ENCODE data around the gene RGS3. TPM values are rescaled to one million over a fixed set of nuclear protein-coding genes. Genes with fewer than 3 reads are reported as not detected.

RGS3 gene
- total RNA-seq, 2 experiments from 2014 or later = 22.8 to 32.9 TPM

GRCh38 chr9:113461285-113461684 lies 2.2 kb upstream of the RGS3 start:
- Histone ChIP-seq H3K4me2 (ENCODE audit: low read length) (no peak overlapping the region), H3K9me2 (ENCODE audit: insufficient read depth, low read length) (no peaks in the 10 kb centered on the region), H2AFZ (ENCODE audit: low read length) (no peak overlapping the region), H3K79me2 (ENCODE audit: insufficient read depth, low read depth, low read length) (no peaks in the 10 kb centered on the region), H3K9me3 (ENCODE audit: low read length) (no peaks in the 10 kb centered on the region), H4K20me1 (ENCODE audit: insufficient read depth, low read length) (no peaks in the 10 kb centered on the region), H3K4me1 (ENCODE audit: insufficient read depth, low read length, poor library complexity, severe bottlenecking) (no peaks in the 10 kb centered on the region), H3K4me3 (ENCODE audit: low read depth, low read length, poor library complexity, severe bottlenecking) (no peak overlapping the region), H3K36me3 (ENCODE audit: insufficient read depth, low read length) (no peaks in the 10 kb centered on the region), H3K27ac (ENCODE audit: low read depth, low read length, poor library complexity, severe bottlenecking) (no peak overlapping the region)
- intact Hi-C loops (cut with micrococcal nuclease; ENCODE audit: unreplicated experiment) = no loop called here
- no peak for DNase-seq (ENCODE audit: low spot score)
- BruUV-seq (replicated peaks) = no TSS peak
- TF ChIP-seq CTCF (conservative IDR thresholded peaks at IDR 0.05; ENCODE audit: low read length) (no peak), EZH2phosphoT487 (IDR thresholded peaks at IDR 0.05; ENCODE audit: borderline replicate concordance, low read depth, low read length) (no peak)
- ChIA-PET CTCF (ENCODE audit: unreplicated experiment) (interaction anchor here (1.0 kb wide), 1 partner anchor 113 kb away, joined by 3 read pairs; no protein-coding TSS in a partner anchor), POLR2A (no interaction called here)

- DNase-seq (ENCODE audit: low spot score) = no peak
Measured at GRCh38 chr9:113461943-113462342, 1.6 kb upstream of the RGS3 start.

More at GRCh38 chr9:113461943-113462342, 1.6 kb upstream of the RGS3 start:
- no TSS peak for BruUV-seq (replicated peaks)
- H3K79me2 ChIP-seq (ENCODE audit: insufficient read depth, low read depth, low read length) = no peaks in the 10 kb centered on the region
- no peaks in the 10 kb centered on the region for H3K9me2 ChIP-seq (ENCODE audit: insufficient read depth, low read length)
- H4K20me1 ChIP-seq (ENCODE audit: insufficient read depth, low read length) = no peaks in the 10 kb centered on the region
- H2AFZ ChIP-seq (ENCODE audit: low read length) = no peak overlapping the region
- H3K4me1 ChIP-seq (ENCODE audit: insufficient read depth, low read length, poor library complexity, severe bottlenecking) = no peaks in the 10 kb centered on the region
- H3K9me3 ChIP-seq (ENCODE audit: low read length) = 0 out of 2 replicates have a peak, but pooled peaks cover 3% of the 10 kb centered on the region
- intact Hi-C loops (cut with micrococcal nuclease; ENCODE audit: unreplicated experiment) = no loop called here
- ChIA-PET CTCF (ENCODE audit: unreplicated experiment) (interaction anchor here (1.0 kb wide), 1 partner anchor 113 kb away, joined by 3 read pairs; no protein-coding TSS in a partner anchor), POLR2A (no interaction called here)
- TF ChIP-seq EZH2phosphoT487 (IDR thresholded peaks at IDR 0.05; ENCODE audit: borderline replicate concordance, low read depth, low read length) (no peak), CTCF (conservative IDR thresholded peaks at IDR 0.05; ENCODE audit: low read length) (no peak)
- no peak overlapping the region for H3K4me2 ChIP-seq (ENCODE audit: low read length)
- no peak overlapping the region for H3K27ac ChIP-seq (ENCODE audit: low read depth, low read length, poor library complexity, severe bottlenecking)
- no peak overlapping the region for H3K4me3 ChIP-seq (ENCODE audit: low read depth, low read length, poor library complexity, severe bottlenecking)
- no peaks in the 10 kb centered on the region for H3K36me3 ChIP-seq (ENCODE audit: insufficient read depth, low read length)
